HepG2 (cell line): Measurements from ENCODE around the gene PLD1. TPM values are rescaled to one million over a fixed set of nuclear protein-coding genes. Genes with fewer than 3 reads are reported as not detected.

Experiments used
- AKNA ChIP-seq: sonication (generic); formaldehyde crosslinking; IDR thresholded peaks from 2 replicates; pipeline ENCODE4 v1.4.0; 2020; ENCODE audit warnings: missing genetic modification reagents, borderline replicate concordance
- HNF1A ChIP-seq, 2 experiments: sonication (generic) in 1 of 2; formaldehyde crosslinking in 1 of 2; IDR thresholded peaks; 2 replicates each; pipeline versions ENCODE4 v1.4.0 to v1.6.1; 2016 to 2020; ENCODE audit warnings: borderline replicate concordance in 1 of 2, low read depth in 1 of 2, mild to moderate bottlenecking in 1 of 2, missing genetic modification reagents in 1 of 2
- MED8 ChIP-seq: sonication (generic); formaldehyde crosslinking; IDR thresholded peaks from 2 replicates; pipeline ENCODE4 v1.8.1; 2023; ENCODE audit warnings: mild to moderate bottlenecking, missing genetic modification reagents; ENCODE audit not compliant: insufficient replicate concordance
- MEF2D ChIP-seq: sonication (generic); formaldehyde crosslinking; IDR thresholded peaks from 2 replicates; pipeline ENCODE4 v1.5.1; 2020; ENCODE audit warnings: mild to moderate bottlenecking, missing genetic modification reagents
- NR1H2 ChIP-seq: sonication (generic); formaldehyde crosslinking; IDR thresholded peaks from 2 replicates; pipeline ENCODE4 v1.8.1; 2022; ENCODE audit warnings: low read depth, missing genetic modification reagents, borderline replicate concordance
- POLR2A ChIP-seq, 2 experiments: IDR thresholded peaks; 2 replicates each; pipeline ENCODE4 v1.6.1; 2011; ENCODE audit warnings: low read depth in 2 of 2, low read length in 2 of 2, mild to moderate bottlenecking in 1 of 2, moderate library complexity in 1 of 2; ENCODE audit not compliant: insufficient read depth in 1 of 2
- SOX13 ChIP-seq, 3 experiments: fragments of 450-650 bp in 1 of 3; sonication (generic) in 1 of 3; formaldehyde crosslinking in 1 of 3; IDR thresholded peaks in 2 of 3; conservative IDR thresholded peaks in 1 of 3; 2 replicates each; pipeline versions ENCODE4 v1.5.0 to v1.6.1; 2016 to 2020; ENCODE audit warnings: antibody characterized with exemption in 1 of 3, mild to moderate bottlenecking in 1 of 3, missing compliant biosample characterization in 1 of 3, missing genetic modification reagents in 1 of 3, moderate library complexity in 1 of 3
- TFAP4 ChIP-seq: sonication (generic); IDR thresholded peaks from 2 replicates; pipeline ENCODE4 v1.6.1; 2016; ENCODE audit warnings: low read depth, borderline replicate concordance
- YEATS4 ChIP-seq: sonication (generic); formaldehyde crosslinking; IDR thresholded peaks from 2 replicates; pipeline ENCODE4 v1.4.0; 2020; ENCODE audit warnings: missing genetic modification reagents, borderline replicate concordance
- ZBTB2 ChIP-seq: sonication (generic); formaldehyde crosslinking; IDR thresholded peaks from 2 replicates; pipeline ENCODE4 v1.8.0; 2022; ENCODE audit warnings: low read depth, missing genetic modification reagents
- ZNF138 ChIP-seq: sonication (generic); formaldehyde crosslinking; IDR thresholded peaks from 2 replicates; pipeline ENCODE4 v1.5.0; 2020; ENCODE audit warnings: mild to moderate bottlenecking, low read depth, missing genetic modification reagents
- ZNF513 ChIP-seq: sonication (generic); formaldehyde crosslinking; conservative IDR thresholded peaks from 2 replicates; pipeline ENCODE4 v1.5.0; 2020; ENCODE audit warnings: missing genetic modification reagents
- ZNF549 ChIP-seq: sonication (generic); formaldehyde crosslinking; IDR thresholded peaks from 2 replicates; pipeline ENCODE4 v1.5.0; 2020; ENCODE audit warnings: missing genetic modification reagents
- polyA plus RNA-seq, 8 experiments: library from polyadenylated mRNA; depleted of rRNA in 3 of 8; stranded (reverse) in 7 of 8; unstranded in 1 of 8; fragments of >200 nt; fragmentation: Illumina TruSeq in 4 of 8; extraction: Trizol in 4 of 8; gene quantifications; 2 replicates each; pipeline versions ENCODE4 v1.2.1 to v1.2.3, GENCODE V29; 2011 to 2016; ENCODE audit warnings: low read depth in 4 of 8, missing spikeins in 1 of 8, mixed read lengths in 1 of 8; ENCODE audit not compliant: insufficient read depth in 1 of 8
- total RNA-seq, 5 experiments: library from RNA; depleted of rRNA; stranded (reverse); fragments of >200 nt; fragmentation: Illumina TruSeq; extraction: Trizol; gene quantifications; 2 replicates each; pipeline ENCODE4 v1.2.3, GENCODE V29; 2016; ENCODE audit warnings: low read depth in 1 of 5

PLD1 gene
- total and polyA plus RNA-seq, 2 of the 13 experiments (the other 11 are each of a cell fraction or from before 2014, with no cell fraction given): 27.1 to 59.4 TPM

- no peak for TF ChIP-seq ZBTB2 (CRISPR knock-in tag)
- TF ChIP-seq ZNF549: no peak
- no peak for TF ChIP-seq TFAP4
- TF ChIP-seq NR1H2 (CRISPR knock-in tag): no peak
- TF ChIP-seq SOX13 (IDR thresholded peaks at IDR 0.05): peak; percentile 89; the same call in 1 of the 2 replicates
- TF ChIP-seq SOX13 (CRISPR knock-in tag; conservative IDR thresholded peaks at IDR 0.05 in 1 of 2, IDR thresholded peaks at IDR 0.05 in 1 of 2): peak in 1 of 2 experiments; percentile 98; a peak in 2 of 4 replicates
- TF ChIP-seq YEATS4: no peak
- TF ChIP-seq MEF2D: peak; percentile 89
- TF ChIP-seq HNF1A (IDR thresholded peaks at IDR 0.05; ENCODE audit: low read depth): peak; percentile 96
- peak; percentile 98 for TF ChIP-seq HNF1A (CRISPR knock-in tag; IDR thresholded peaks at IDR 0.05; ENCODE audit: borderline replicate concordance)
- peak; percentile 98 for TF ChIP-seq MED8 (CRISPR knock-in tag)
- no peak for TF ChIP-seq ZNF138 (CRISPR knock-in tag)
- TF ChIP-seq AKNA (CRISPR knock-in tag): no peak
- peak in 1 of 2 experiments; percentile 49; a peak in 3 of 4 replicates for TF ChIP-seq POLR2A (IDR thresholded peaks at IDR 0.05; ENCODE audit: insufficient read depth in 1 of 2, low read depth in 2 of 2, low read length in 2 of 2)
- TF ChIP-seq ZNF513 (CRISPR knock-in tag): no peak
Measured at GRCh38 chr3:171840811-171841619, 30.7 kb upstream of the PLD1 start (continued).
